Spleen (tissue), 11 donors: Measurements from ENCODE around the gene UFC1. TPM values are rescaled to one million over a fixed set of nuclear protein-coding genes. Genes with fewer than 3 reads are reported as not detected.
A peak's percentile ranks its signal among the peaks of the same experiment; 100 is the strongest.

ENCODE experiments used
- DNase-seq: peaks from one replicate; pipeline ENCODE4 v3.0.0-alpha.2; 2020
- H3K27ac ChIP-seq, 8 donors: fragments of 200-600 bp; sonication (generic) in 7 of 8; 1 replicate in 4 of 8; 2 replicates in 4 of 8; pipeline versions ENCODE4 v1.5.0 to v1.8.0; 2016 to 2021; ENCODE audit warnings: inconsistent platforms in 4 of 8, mild to moderate bottlenecking in 4 of 8, moderate library complexity in 1 of 8
- H3K27me3 ChIP-seq, 7 donors: fragments of 200-600 bp; sonication (generic) in 6 of 7; replicated peaks in 1 of 7; 1 replicate in 4 of 7; 2 replicates in 3 of 7; pipeline versions ENCODE4 v1.5.0 to v1.8.0; 2016 to 2021; ENCODE audit warnings: inconsistent platforms in 3 of 7, mild to moderate bottlenecking in 1 of 7
- H3K36me3 ChIP-seq, 6 donors: fragments of 200-600 bp; sonication (generic) in 5 of 6; 1 replicate in 4 of 6; 2 replicates in 2 of 6; pipeline versions ENCODE4 v1.5.0 to v1.8.0; 2016 to 2021; ENCODE audit warnings: inconsistent platforms in 2 of 6
- H3K4me1 ChIP-seq, 6 donors: fragments of 200-600 bp; sonication (generic) in 5 of 6; 1 replicate in 3 of 6; 2 replicates in 3 of 6; pipeline versions ENCODE4 v1.5.0 to v1.8.0; 2016 to 2021; ENCODE audit warnings: inconsistent platforms in 3 of 6
- H3K4me3 ChIP-seq, 8 donors: fragments of 200-600 bp; sonication (generic) in 7 of 8; 1 replicate in 4 of 8; 2 replicates in 4 of 8; pipeline versions ENCODE4 v1.5.0 to v1.8.0; 2016 to 2021; ENCODE audit warnings: inconsistent platforms in 4 of 8, mild to moderate bottlenecking in 4 of 8, moderate library complexity in 2 of 8
- H3K9me3 ChIP-seq, 8 donors: fragments of 200-600 bp; sonication (generic) in 7 of 8; 1 replicate in 4 of 8; 2 replicates in 4 of 8; pipeline versions ENCODE4 v1.5.0 to v1.8.0; 2016 to 2021; ENCODE audit warnings: inconsistent platforms in 4 of 8
- CTCF ChIP-seq, 11 experiments: fragments of 200-600 bp in 7 of 11; fragments of 450-650 bp in 4 of 11; sonication (generic) in 4 of 11; IDR thresholded peaks in 8 of 11; conservative IDR thresholded peaks in 3 of 11; 1 replicate in 7 of 11; 2 replicates in 4 of 11; pipeline versions ENCODE4 v1.4.0 to v1.8.0; 2016 to 2021; ENCODE audit warnings: antibody characterized with exemption in 11 of 11, inconsistent platforms in 4 of 11, mild to moderate bottlenecking in 1 of 11
- POLR2A ChIP-seq, 3 donors: fragments of 450-650 bp; IDR thresholded peaks; one replicate each; pipeline ENCODE4 v1.5.1; 2017; ENCODE audit warnings: antibody characterized with exemption in 3 of 3, mild to moderate bottlenecking in 1 of 3
- POLR2AphosphoS5 ChIP-seq, 3 donors: sonication (generic); formaldehyde crosslinking; IDR thresholded peaks; one replicate each; pipeline ENCODE4 v1.5.1; 2017; ENCODE audit warnings: antibody characterized with exemption in 3 of 3
- WGBS, 5 donors: extraction: QIAGEN DNeasy Blood & Tissue Kit in 3 of 5; methylation state at CpG; one replicate each; pipeline versions ENCODE4 v1.1.5 to v1.1.7; 2013 to 2018; 5-methylcytosine and 5-hydroxymethylcytosine counted together
- intact Hi-C: fragments of 100-400 bp; cut with DNase I; formaldehyde crosslinking; loops from one replicate; pipeline ENCODE4 v1.15.0; 2023; ENCODE audit warnings: low total_unique reads
- polyA plus RNA-seq, 3 donors: library from polyadenylated mRNA; stranded (reverse); fragments of 200-250 nt; gene quantifications; one replicate each; pipeline ENCODE4 v1.2.1, GENCODE V29; 2013
- total RNA-seq, 7 donors: library from RNA; depleted of rRNA in 3 of 7; stranded (reverse); fragments of >200 nt in 3 of 7; fragmentation: NEBNext Ultra II Directional in 4 of 7; extraction: Animal tissue kit (Norgen Biotek cat#: 25700) in 4 of 7; gene quantifications; one replicate each; pipeline versions ENCODE4 v1.1.0 to v1.2.1, GENCODE V29; 2016 to 2021
- donor health status: healthy with polysubstance abuse.
- donor health status: DM: no; HTN: no; CAD: no; lungs with moderate emphysema.
- donor health status: DM: no; HTN: no; CAD: no.
- donor health status: Bipolar disorder and iron deficiency.
- donor health status: healthy.
- donor health status: DM: no; HTN: no; CAD: no.
- donor health status: DM: yes; HTN: yes; CAD: no.

UFC1 gene
- total and polyA plus RNA-seq, 10 donors, result 62.8 to 130 (median 74.7) TPM

GRCh38 chr1:161200421-161200991 is 46.7 kb downstream of the UFC1 start:
- WGBS, 5 donors, result 37 to 65% (median 42%) methylated on average over 5 of the region's 5 CpGs
- DNase-seq, result peak; percentile 77

GRCh38 chr1:161200992-161201835 is 47.4 kb downstream of the UFC1 start:
- Histone ChIP-seq H3K36me3 (peaks cover 0 to 31% (median 12%) of the 10 kb centered on the region in 6 donors), H3K4me3 (peak overlapping the region in 7 of 8 donors; percentile 70 to 88 (median 81)), H3K27ac (peak overlapping the region; percentile 93 to 97 (median 95)), H3K4me1 (peaks cover 55 to 97% (median 88%) of the 10 kb centered on the region in 6 donors), H3K9me3 (no peaks in the 10 kb centered on the region), H3K27me3 (no peaks in the 10 kb centered on the region)
- 49 to 64% (median 51%) methylated on average over 13 of the region's 13 CpGs for WGBS, 5 donors
- intact Hi-C loops, result no loop called here
- peak; percentile 84 for DNase-seq
- TF ChIP-seq POLR2A (IDR thresholded peaks at IDR 0.05) (no peak), POLR2AphosphoS5 (IDR thresholded peaks at IDR 0.05) (peak in 1 of 3 donors; percentile 37), CTCF (IDR thresholded peaks at IDR 0.05 in 8 of 11, conservative IDR thresholded peaks at IDR 0.05 in 3 of 11) (no peak)

More at GRCh38 chr1:161200421-161200991, 46.7 kb downstream of the UFC1 start:
- no peaks in the 10 kb centered on the region for H3K9me3 ChIP-seq
- intact Hi-C loops, result no loop called here
- H3K27ac ChIP-seq, result peak overlapping the region; percentile 93 to 97 (median 95)
- peak overlapping the region in 1 of 8 donors; percentile 83 for H3K4me3 ChIP-seq
- no peak for TF ChIP-seq CTCF (IDR thresholded peaks at IDR 0.05 in 8 of 11, conservative IDR thresholded peaks at IDR 0.05 in 3 of 11)
- no peak for TF ChIP-seq POLR2AphosphoS5 (IDR thresholded peaks at IDR 0.05)
- no peak for TF ChIP-seq POLR2A (IDR thresholded peaks at IDR 0.05)
- peaks cover 0 to 24% (median 6%) of the 10 kb centered on the region in 6 donors for H3K36me3 ChIP-seq
- peaks cover 52 to 97% (median 88%) of the 10 kb centered on the region in 6 donors for H3K4me1 ChIP-seq
- no peaks in the 10 kb centered on the region for H3K27me3 ChIP-seq

- intact Hi-C loops, result no loop called here
- TF ChIP-seq CTCF (IDR thresholded peaks at IDR 0.05 in 8 of 11, conservative IDR thresholded peaks at IDR 0.05 in 3 of 11) (peak in 3 of 11 experiments; percentile 13 to 24 (median 24)), POLR2AphosphoS5 (IDR thresholded peaks at IDR 0.05) (peak; percentile 88 to 92 (median 92)), POLR2A (IDR thresholded peaks at IDR 0.05) (peak; percentile 35 to 72 (median 40))
- Histone ChIP-seq H3K9me3 (no peaks in the 10 kb centered on the region), H3K4me3 (peak within 1 kb of the TSS; percentile 66 to 88 (median 80)), H3K27ac (peak within 1 kb of the TSS; percentile 93 to 97 (median 95)), H3K27me3 (no peaks in the 10 kb centered on the region), H3K4me1 (peaks cover 46 to 97% (median 86%) of the 10 kb centered on the region in 6 donors), H3K36me3 (peaks cover 0 to 39% (median 21%) of the 10 kb centered on the region in 6 donors)
- WGBS, 5 donors, result 3 to 12% (median 4%) methylated on average over 31 to 53 of the region's 53 CpGs
- DNase-seq, result peak; percentile 99
These were observed 48.3 kb downstream of the UFC1 start, which contains the start of gene NDUFS2 for GRCh38 chr1:161201836-161202712. Gene NDUFS2, plus strand, starts transcription at chr1:161202367. Its CDS starts 19 bp downstream, at chr1:161202386.
